ENCODE data around the gene BAG3. TPM values are rescaled to one million over a fixed set of nuclear protein-coding genes. Genes with fewer than 3 reads are reported as not detected.

Gene BAG3
- 10 to 100 TPM; 32.9 to 62.4 (median 43.9) TPM for total RNA-seq
- polyA plus RNA-seq = 10 to 100 TPM; 10.8 to 22.5 (median 16.9) TPM

- Histone ChIP-seq H3K27me3 (no peaks in the 10 kb centered on the region), H3K4me3 (peak within 1 kb of the TSS; percentile 94 to 99 (median 96)), H3K36me3 (no peaks in the 10 kb centered on the region), H3K9me3 (no peaks in the 10 kb centered on the region), H3K27ac (peak within 1 kb of the TSS; percentile 98 to 100 (median 99)), H3K4me1 (peaks cover 0 to 37% (median 29%) of the 10 kb centered on the region in 4 donors)
- peak; percentile 71 to 81 for TF ChIP-seq POLR2A (IDR thresholded peaks at IDR 0.05)
- TF ChIP-seq POLR2AphosphoS5 (IDR thresholded peaks at IDR 0.05) = peak; percentile 93 to 98 (median 96)
- TF ChIP-seq EP300 (IDR thresholded peaks at IDR 0.05) = no peak
- no peak for TF ChIP-seq CTCF (IDR thresholded peaks at IDR 0.05)
- 1% methylated on average over 60 of the region's 60 CpGs for WGBS, 2 donors
- intact Hi-C loops (cut with DNase I) = loop anchor here (2.0 to 5.0 kb wide), 2 partner anchors 54 to 109 kb away; partner anchors contain the start of genes RGS10 and TIAL1
- DNase-seq = peak; percentile 98
These were observed at the start of gene BAG3 for GRCh38 chr10:119650692-119651513. BAG3 (plus strand) TSS chr10:119651380; CDS start chr10:119651676, 296 bp downstream.

- H3K9me3 ChIP-seq = no peaks in the 10 kb centered on the region
- no peaks in the 10 kb centered on the region for H3K36me3 ChIP-seq
- no peak for TF ChIP-seq EP300 (IDR thresholded peaks at IDR 0.05)
- TF ChIP-seq POLR2A (IDR thresholded peaks at IDR 0.05) = no peak
- peak in 3 of 4 experiments; percentile 20 to 42 (median 33) for TF ChIP-seq CTCF (IDR thresholded peaks at IDR 0.05)
- no peaks in the 10 kb centered on the region for H3K27me3 ChIP-seq
- 72% methylated on average over 2 of the region's 2 CpGs for WGBS, 2 donors
- no peak overlapping the region for H3K27ac ChIP-seq
- H3K4me3 ChIP-seq = no peak overlapping the region
- peaks cover 0 to 4% (median 3%) of the 10 kb centered on the region in 4 donors for H3K4me1 ChIP-seq
- no peak for DNase-seq
- intact Hi-C loops (cut with DNase I) = no loop called here
These were observed 48.7 kb upstream of the BAG3 start for GRCh38 chr10:119602241-119603095.

GRCh38 chr10:119604468-119604867 is 46.7 kb upstream of the BAG3 start:
- Histone ChIP-seq H3K9me3 (no peaks in the 10 kb centered on the region), H3K4me3 (no peak overlapping the region), H3K27me3 (no peaks in the 10 kb centered on the region), H3K27ac (no peak overlapping the region), H3K36me3 (no peaks in the 10 kb centered on the region), H3K4me1 (peaks cover 0 to 6% (median 2%) of the 10 kb centered on the region in 4 donors)
- no peak for DNase-seq
- intact Hi-C loops (cut with DNase I) = no loop called here
- TF ChIP-seq CTCF (IDR thresholded peaks at IDR 0.05) (no peak), POLR2A (IDR thresholded peaks at IDR 0.05) (no peak), POLR2AphosphoS5 (IDR thresholded peaks at IDR 0.05) (no peak), EP300 (IDR thresholded peaks at IDR 0.05) (no peak)

GRCh38 chr10:119608316-119609155 is 42.6 kb upstream of the BAG3 start:
- DNase-seq = peak; percentile 79
- no peak overlapping the region for H3K27ac ChIP-seq
- no peaks in the 10 kb centered on the region for H3K36me3 ChIP-seq
- H3K27me3 ChIP-seq = no peaks in the 10 kb centered on the region
- peak; percentile 53 to 67 (median 61) for TF ChIP-seq CTCF (IDR thresholded peaks at IDR 0.05)
- TF ChIP-seq POLR2A (IDR thresholded peaks at IDR 0.05) = no peak
- no peaks in the 10 kb centered on the region for H3K9me3 ChIP-seq
- peaks cover 0 to 6% (median 2%) of the 10 kb centered on the region in 4 donors for H3K4me1 ChIP-seq
- intact Hi-C loops (cut with DNase I) = loop anchor here (2.0 to 5.0 kb wide), 2 partner anchors 119 to 250 kb away; partner anchors contain the start of gene INPP5F
- 21 to 30% methylated on average over 15 of the region's 15 CpGs for WGBS, 2 donors
- peak overlapping the region in 1 of 4 donors; percentile 15 for H3K4me3 ChIP-seq
